Measurements from ENCODE around the gene GBP2.
"Not testable (repeated sequence)": the region's sequence is repeated elsewhere in the genome, so short reads cannot be mapped to it uniquely, and the experiment has no call there.

The GBP2 gene

DNA sequence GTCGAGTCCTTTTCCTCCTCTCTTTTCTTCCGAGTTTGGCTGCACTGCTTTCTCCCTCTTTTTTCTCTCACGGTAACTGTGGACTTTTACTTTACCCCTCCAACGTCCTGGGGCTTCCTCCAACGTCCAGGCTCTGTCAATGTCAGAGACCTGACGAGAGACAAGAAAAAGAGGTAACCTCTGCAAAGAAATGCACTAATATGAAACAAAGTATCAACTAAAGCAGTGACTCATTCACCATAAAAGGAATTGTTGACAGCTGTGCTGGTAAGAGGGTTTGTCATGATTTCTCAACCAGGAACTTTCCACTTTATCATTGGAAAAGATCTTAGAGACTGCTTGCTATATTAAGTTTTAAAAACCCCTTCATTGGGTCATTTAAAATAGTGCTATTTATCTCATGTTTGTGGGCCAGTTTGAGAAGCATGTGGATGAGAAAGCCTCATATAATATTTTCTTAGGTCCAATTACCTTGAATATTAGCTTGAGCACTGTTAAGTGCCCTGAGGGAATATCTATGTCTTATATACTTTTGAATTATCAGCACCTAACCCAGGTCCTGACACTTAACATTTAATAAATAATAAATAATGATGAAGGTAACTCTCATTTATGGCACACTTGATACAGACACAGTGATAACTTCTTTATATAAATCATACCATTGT, at the start of gene GBP2:
GBP2 (minus strand) TSS at position 202 of the 668 bp plus-strand sequence. CDS start 4,148 bp downstream, outside the sequence.
- no peak for DNase-seq

DNA sequence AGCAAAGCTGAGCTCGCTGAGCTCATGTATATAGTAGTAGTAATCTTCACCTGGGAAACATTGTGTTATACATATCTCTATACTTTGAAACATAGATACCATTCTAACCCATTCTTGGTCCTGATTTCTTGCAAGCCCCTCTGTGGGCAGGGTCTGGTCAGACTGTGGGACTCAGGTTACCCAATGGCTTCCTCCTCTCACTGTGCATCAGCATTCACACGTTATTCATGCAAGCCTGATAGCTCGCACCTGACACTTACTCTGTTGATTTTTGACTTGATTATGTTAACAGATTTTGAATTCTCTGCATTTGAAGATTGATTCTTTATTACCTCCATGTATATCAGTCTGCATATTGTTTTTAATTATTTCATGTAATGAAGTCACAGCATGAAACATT, 48.6 kb upstream of the GBP2 start:
- no peak for DNase-seq

GRCh38 chr1:89172468-89173143, 46.7 kb upstream of the GBP2 start:
- no peak for DNase-seq

- DNase-seq, result no peak
These were observed 45.1 kb upstream of the GBP2 start for GRCh38 chr1:89171067-89171438.

- DNase-seq, result no peak
These were observed 44.5 kb upstream of the GBP2 start for GRCh38 chr1:89170170-89171066.

DNA sequence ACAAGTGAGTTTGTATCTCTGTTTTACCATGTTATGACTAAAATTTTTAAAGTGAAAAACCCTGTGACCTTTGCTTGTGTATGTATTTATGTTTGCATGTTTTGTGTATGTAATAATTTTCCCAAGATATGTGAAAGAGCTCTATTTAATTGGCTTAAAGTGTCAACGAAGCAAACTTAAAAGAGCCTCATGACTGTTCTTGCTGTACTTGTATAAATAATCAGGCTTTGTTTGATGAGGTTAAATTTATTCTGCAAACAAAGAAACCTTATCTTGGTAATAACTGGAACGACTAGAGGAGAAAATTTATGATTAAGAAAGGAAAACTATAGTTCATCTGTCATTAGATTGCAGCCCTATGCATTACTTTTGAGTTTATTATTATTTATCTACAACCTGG, 43.3 kb upstream of the GBP2 start:
- DNase-seq, result no peak

DNA sequence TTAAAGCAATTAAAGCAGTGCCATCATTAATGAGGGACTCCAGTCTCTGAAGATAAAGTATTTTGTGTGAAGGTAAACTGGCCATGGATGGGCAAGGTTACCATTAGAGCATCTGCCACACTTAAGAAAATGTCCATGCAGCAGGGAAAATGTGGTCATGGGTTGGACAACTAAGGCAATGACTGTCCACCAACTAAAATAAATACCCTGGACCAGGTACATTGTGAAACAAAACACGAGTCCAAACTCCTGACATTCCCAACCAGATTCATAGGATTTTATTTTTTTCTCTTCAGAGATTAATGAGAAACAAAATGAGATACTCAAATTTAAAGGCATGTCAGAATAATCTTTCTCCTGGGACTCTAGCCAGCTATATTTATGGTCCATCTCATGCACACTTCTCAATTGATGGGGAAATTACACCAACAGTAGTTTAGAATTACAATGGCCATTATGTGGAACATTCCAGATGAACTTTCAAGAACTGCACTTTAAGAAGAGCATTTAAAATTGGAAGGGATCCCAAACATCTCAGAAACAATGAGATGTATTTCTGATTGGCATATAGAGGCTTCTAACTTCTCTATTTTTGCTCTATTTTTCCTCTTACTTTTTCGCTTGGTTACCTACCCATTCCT, 41.8 kb upstream of the GBP2 start:
- DNase-seq, result no peak

DNA sequence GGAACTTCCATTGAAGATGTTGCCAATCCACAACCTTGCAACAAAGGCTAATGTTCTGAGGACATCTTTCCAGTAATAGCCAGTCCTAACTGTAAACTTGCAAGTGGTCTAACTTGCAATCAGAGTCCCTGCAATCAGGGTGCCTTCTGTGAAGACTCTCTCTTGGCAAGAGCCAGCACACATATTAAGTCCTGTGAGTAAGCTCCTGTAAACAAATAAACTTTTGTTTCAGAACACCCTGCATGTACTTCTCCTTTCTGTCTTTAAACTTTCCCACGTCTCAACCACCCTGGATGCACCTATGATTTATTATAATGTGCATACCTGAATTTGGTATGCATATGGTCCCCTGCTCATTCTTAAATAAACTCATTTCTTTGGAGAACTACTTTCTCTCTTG, 40.8 kb upstream of the GBP2 start:
- no peak for DNase-seq

- no peak for DNase-seq
These were observed 39.9 kb upstream of the GBP2 start for GRCh38 chr1:89165811-89166210.

DNA sequence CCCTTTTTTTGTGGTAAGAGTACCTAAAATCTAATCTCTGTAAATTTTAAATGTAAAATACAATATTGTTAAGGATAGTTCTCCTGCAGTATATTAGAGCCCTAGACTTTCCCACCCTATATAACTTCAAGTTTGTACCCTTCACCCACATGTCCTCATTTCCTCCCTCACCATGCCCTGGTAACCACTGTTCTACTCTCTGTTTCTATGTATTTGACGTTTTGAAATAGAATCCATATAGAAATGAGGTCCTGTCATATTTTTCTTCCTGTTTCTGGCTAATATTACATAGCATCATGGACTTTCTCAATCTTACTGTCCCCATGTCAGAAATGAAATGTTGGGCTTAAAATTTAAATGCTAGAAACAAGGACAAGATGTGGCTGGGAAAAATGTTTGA, 25.1 kb upstream of the GBP2 start:
- no peak for DNase-seq

- no peak for DNase-seq
These were observed 24.1 kb upstream of the GBP2 start for GRCh38 chr1:89149976-89150375.

DNA sequence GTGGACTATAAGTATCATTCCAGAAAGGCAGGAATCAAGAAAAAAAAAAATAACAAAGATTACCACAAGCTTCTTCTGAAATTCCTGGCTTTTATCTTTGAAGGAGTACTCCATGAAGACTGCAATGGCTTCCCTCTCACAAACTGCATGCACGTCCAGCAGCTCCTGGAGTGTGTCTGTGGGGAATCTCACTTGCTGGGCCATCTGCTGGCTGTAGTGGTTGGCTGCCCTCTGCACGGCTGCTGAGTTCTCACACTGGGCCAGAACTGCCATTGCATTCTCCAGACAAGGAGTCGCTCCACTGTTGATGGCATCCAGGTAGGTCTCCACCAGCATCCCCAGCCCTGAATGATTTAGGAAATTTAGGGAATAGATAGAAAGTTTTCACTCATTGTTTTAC, 23.3 kb upstream of the GBP2 start:
- DNase-seq, result peak; percentile 29

- no peak for DNase-seq
These were observed 22.1 kb upstream of the GBP2 start for GRCh38 chr1:89147678-89148658.

DNA sequence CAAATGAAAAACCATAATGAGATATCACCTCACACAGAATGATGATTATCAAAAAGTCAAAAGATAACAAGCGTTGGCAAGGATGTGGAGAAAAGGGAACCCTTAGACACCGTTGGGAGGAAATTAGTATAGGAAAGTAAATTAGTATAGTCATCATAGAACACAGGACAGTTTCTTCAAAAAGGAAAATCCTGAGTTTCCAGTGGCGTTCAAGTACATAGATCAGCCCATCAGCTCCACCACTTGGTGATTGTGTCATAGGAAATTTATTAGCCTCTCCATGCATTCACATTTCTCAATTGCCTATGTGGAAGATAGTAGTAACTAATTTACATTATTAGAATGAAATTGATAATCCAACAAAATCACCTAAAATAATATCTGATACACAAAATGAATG, 20.8 kb upstream of the GBP2 start:
- DNase-seq, result no peak

DNA sequence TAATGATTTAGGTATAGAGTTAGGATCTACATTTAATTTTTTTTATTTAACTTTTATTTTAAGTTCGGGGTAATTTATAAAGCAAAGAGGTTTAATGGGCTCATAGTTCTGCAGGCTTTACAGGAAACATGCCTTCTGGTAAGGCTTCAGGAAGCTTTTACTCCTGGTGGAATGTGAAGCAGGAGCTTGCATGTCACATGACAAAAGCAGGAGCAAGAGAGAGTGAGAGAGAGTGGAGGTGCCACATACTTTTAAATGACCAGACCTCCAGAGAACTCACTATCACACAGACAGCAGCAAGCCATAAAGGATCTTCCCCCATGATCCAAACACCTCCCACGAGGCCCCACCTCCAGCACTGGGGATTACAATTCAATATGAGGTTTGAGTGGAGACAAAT, 17.6 kb upstream of the GBP2 start:
- no peak for DNase-seq

DNA sequence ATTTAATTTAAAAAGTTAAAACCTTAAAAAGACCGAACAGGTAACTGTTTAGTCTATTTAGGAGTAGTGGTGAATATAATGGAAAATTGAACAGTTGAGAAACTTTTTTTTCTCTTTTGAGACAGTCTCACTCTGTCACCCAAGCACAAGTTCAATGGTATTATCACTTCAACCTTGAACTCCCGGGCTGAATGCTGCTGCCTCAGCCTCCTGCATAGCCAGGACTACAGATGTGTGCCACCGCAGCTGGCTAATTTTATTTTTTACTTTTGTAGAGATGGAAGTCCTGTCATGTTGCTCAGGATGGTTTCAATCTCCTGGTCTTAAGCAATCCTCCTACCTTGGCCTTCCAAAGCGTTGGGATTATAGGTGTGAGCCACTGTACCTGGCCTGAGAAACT, 16.2 kb upstream of the GBP2 start:
- no peak for DNase-seq

DNA sequence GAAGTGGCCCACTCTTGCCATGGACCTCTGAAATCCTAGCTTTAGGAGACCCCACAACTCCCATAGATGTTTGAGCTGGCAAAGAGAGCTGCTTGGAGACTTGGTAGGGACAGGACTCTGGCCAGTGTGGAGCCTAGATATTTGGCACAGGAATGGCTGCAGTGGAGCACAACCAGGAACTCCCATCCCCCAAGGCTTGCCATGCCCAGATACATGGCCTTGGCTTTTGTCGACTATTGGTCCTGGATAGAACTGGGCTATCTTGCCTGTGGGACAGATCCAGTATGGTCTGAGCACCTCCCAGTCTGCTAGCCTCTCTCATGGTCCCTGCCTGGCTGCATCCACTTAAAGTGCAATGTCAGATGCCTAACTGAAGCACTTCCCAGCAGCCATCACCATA, 7.8 kb upstream of the GBP2 start:
- no peak for DNase-seq

DNA sequence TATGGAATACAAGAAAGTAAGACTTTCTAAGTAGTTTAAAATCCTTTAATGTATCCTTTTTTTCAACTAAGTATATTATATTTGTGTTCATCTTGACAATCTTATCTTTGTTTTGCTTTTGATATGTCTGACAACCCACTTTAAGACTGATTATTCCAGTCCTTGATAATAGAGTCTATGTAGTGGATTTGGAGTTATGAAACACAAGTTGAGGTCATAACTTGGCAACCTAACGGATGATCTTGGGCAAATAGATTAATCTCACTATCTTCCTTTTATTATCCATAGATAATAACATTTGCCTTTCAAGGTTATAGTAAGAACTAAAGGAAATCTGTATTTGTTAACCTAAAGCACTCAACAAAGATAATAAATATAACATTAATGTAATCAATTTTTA, 4.8 kb upstream of the GBP2 start:
- DNase-seq, result no peak

DNA sequence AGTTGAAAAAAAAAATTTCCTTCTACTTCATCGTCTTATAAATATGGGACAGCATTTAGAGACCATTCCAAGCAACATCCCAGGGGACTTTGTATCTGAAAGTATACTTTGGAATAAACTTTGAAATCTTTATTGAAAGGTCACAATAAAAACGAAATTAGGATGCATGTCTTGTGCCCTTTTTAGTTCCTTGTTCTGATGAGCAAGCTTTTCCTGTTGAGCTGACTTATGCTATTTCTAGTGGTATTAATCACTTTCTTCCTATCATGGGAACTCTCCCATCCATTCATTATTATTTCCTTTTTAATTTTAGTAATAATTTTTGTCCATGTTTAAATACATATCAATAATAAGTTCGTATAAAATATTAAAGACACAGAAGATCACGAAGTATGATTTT, 4.0 kb upstream of the GBP2 start:
- no peak for DNase-seq

DNA sequence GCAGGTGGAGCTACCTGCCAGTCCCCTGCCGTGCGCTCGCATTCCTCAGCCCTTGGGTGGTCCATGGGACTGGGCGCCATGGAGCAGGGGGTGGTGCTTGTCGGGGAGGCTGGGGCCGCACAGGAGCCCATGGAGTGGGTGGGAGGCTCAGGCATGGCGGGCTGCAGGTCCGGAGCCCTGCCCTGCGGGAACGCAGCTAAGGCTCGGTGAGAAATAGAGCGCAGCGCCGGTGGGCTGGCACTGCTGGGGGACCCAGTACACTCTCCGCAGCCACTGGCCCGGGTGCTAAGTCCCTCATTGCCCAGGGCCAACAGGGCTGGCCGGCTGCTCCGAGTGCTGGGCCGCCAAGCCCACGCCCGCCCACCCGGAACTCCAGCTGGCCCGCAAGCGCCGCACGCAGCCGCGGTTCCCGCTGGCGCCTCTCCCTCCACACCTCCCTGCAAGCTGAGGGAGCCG, 2.1 kb upstream of the GBP2 start:
- DNase-seq, result not testable (repeated sequence)

DNA sequence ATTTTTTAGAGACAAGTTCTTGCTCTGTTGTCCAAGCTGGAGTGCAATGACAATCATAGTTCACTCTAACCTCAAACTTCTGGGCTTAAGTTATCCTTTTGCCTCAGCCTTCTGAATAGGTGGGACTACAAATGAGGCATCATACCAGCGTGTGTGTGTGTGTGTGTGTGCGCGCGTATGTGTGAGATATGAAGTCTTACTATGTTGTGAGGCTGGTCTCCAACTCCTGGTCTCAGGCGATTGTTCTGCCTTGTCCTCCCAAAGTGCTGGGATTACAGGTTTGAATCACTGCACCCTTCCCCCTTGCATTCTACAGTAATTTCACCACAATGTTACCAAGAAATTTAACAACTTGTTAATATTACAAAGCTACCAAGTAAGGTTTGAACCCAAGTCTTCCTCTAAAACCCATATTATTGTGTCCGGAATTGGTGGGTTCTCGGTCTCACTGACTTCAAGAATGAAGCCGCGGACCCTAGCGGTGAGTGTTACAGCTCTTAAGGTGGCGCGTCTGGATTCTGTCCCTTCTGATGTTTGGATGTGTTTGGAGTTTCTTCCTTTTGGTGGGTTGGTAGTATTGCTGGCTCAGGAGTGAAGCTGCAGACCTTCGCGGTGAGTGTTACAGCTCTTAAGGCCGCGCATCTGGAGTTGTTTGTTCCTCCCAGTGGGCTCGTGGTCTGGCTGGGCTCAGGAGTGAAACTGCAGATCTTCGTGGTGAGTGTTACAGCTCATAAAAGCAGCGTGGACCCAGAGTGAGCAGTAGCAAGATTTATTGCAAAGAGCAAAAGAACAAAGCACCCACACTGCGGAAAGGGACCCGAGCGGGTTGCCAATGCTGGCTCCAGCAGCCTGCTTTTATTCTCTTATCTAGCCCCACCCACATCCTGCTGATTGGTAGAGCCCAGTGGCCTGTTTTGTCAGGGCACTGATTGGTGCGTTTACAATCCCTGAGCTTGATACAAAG, 970 bp upstream of the GBP2 start:
- not testable (repeated sequence) for DNase-seq

Data from midbrain (tissue), 1 donor.